AG20443 (cell line): ENCODE measurements around the gene MAP1B.
A peak's percentile ranks its signal among the peaks of the same experiment; 100 is the strongest.

Source experiments
- DNase-seq: peaks from one replicate; pipeline ENCODE4 v3.0.0; 2012; ENCODE audit warnings: low spot score, mixed read lengths

Gene MAP1B

GRCh38 chr5:72251386-72251785, 144.1 kb downstream of the MAP1B start:
- DNase-seq = no peak

- DNase-seq = no peak
Measured at GRCh38 chr5:72252008-72252407, 144.7 kb downstream of the MAP1B start.

- peak; percentile 21 for DNase-seq
Measured at GRCh38 chr5:72252574-72253155, 145.4 kb downstream of the MAP1B start.

- no peak for DNase-seq
Measured at GRCh38 chr5:72255237-72255636, 148.0 kb downstream of the MAP1B start.

- DNase-seq = no peak
Measured at GRCh38 chr5:72255670-72256069, 148.4 kb downstream of the MAP1B start.

- DNase-seq = no peak
Measured at GRCh38 chr5:72256536-72256935, 149.3 kb downstream of the MAP1B start.
